ENCODE measurements around the gene SCAP.

DNA sequence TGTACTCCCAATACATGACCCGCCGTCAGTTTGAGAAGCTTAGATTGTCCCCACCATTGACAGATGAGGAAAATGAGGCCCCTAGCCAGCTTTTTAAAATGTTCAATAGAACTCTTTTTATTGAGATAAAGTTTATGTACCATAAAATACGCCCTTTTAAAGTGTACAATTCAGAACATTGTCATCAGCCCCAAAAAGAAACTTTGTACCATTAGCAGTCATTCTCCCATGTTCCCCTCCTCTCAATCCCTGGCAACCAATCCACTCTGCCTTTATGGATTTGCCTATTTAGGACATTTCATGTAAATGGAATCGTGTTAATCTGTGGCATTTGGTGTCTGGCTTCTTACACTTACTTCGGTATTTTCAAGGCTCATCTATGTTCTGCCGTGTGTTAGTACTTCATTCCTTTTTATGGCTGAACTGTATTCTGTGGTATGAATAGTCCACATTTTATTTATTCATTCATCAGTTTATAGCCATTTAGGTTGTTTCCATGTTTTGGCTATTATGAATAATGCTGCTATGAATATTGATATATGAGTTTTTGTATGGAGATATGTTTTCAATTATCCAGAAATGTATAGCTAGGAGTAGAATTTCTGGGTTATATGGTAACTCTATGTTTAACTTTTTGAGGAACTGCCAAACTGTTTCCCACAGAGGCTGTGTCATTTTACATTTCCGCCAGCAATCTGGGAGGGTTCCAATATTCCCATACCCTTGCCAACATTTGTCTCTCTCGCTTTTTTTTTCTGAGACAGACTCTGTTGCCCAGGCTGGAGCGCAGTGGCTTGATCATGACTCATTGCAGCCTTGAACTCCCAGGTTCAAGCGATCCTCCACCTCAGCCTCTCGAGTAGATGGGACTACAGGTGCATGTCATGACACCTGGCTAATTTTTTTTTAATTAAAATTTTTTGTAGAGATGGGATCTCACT, 110.3 kb downstream of the SCAP start:
- TF ChIP-seq GATA2 (IDR thresholded peaks at IDR 0.05; ENCODE audit: low read depth, low read length) (no peak), GATA3 (IDR thresholded peaks at IDR 0.05; ENCODE audit: low read depth, low read length) (no peak)

All from SH-SY5Y (cell line).